Caco-2 (cell line): ENCODE data around the gene PCBD2. TPM values are rescaled to one million over a fixed set of nuclear protein-coding genes. Genes with fewer than 3 reads are reported as not detected.

ENCODE experiments used
- BruUV-seq: library from RNA; stranded (reverse); fragments of 400-500 nt; replicated peaks from 2 replicates; lab custom pipeline; 2021; lab: Mats Ljungman, UMichigan
- CTCF ChIA-PET: fragments of 300-600 bp; sonication (Branson Sonifier 250); formaldehyde crosslinking; loops from one replicate; lab custom pipeline; 2022; ENCODE audit warnings: antibody characterized with exemption; lab: Charles Lee
- POLR2A ChIA-PET: fragments of 300-600 bp; sonication (Branson Sonifier 250); formaldehyde crosslinking; loops from one replicate; lab custom pipeline; 2022; ENCODE audit warnings: antibody characterized with exemption; lab: Charles Lee
- DNase-seq, 2 experiments: peaks; one replicate each; pipeline versions ENCODE4 v3.0.0 to v3.0.0-alpha.2; 2020 to 2022
- H3K27me3 ChIP-seq: replicated peaks from 2 replicates; pipeline ENCODE4 v1.6.0; 2011; ENCODE audit warnings: low read length; ENCODE audit not compliant: control insufficient read depth, insufficient read depth
- H3K36me3 ChIP-seq: 2 replicates; pipeline ENCODE4 v1.5.1; 2011; ENCODE audit warnings: low read length; ENCODE audit not compliant: control insufficient read depth, insufficient read depth
- H3K4me1 ChIP-seq: fragments of 250-450 bp; sonication (Bioruptor Pico); 2 replicates; pipeline ENCODE4 v1.5.1; 2020; ENCODE audit warnings: mild to moderate bottlenecking
- H3K4me3 ChIP-seq: 2 replicates; pipeline ENCODE4 v1.5.1; 2011; ENCODE audit warnings: low read depth, mild to moderate bottlenecking, control low read depth, low read length
- H3K9me3 ChIP-seq: fragments of 250-450 bp; sonication (Bioruptor Pico); 2 replicates; pipeline ENCODE4 v1.5.1; 2020; ENCODE audit warnings: mild to moderate bottlenecking, moderate library complexity
- H3K27ac Mint-ChIP-seq: one replicate; pipeline ENCODE4 v1.8.0; 2022; ENCODE audit warnings: mixed read lengths; ENCODE audit not compliant: unreplicated experiment
- H3K27me3 Mint-ChIP-seq: one replicate; pipeline ENCODE4 v1.8.0; 2022; ENCODE audit warnings: mixed read lengths; ENCODE audit not compliant: insufficient read depth, unreplicated experiment
- H3K36me3 Mint-ChIP-seq: one replicate; pipeline ENCODE4 v1.8.0; 2022; ENCODE audit warnings: mild to moderate bottlenecking, mixed read lengths; ENCODE audit not compliant: insufficient read depth, unreplicated experiment
- H3K4me1 Mint-ChIP-seq: one replicate; pipeline ENCODE4 v1.8.0; 2022; ENCODE audit warnings: low read depth, mixed read lengths; ENCODE audit not compliant: unreplicated experiment
- H3K4me3 Mint-ChIP-seq: one replicate; pipeline ENCODE4 v1.8.0; 2022; ENCODE audit warnings: mild to moderate bottlenecking, moderate library complexity, mixed read lengths; ENCODE audit not compliant: unreplicated experiment
- H3K9me3 Mint-ChIP-seq: one replicate; pipeline ENCODE4 v1.8.0; 2022; ENCODE audit warnings: mixed read lengths; ENCODE audit not compliant: unreplicated experiment
- CTCF ChIP-seq, 2 experiments: fragments of 200-600 bp in 1 of 2; IDR thresholded peaks; 1 replicate in 1 of 2; 2 replicates in 1 of 2; pipeline versions ENCODE4 v1.5.1 to v1.8.0; 2011 to 2022; ENCODE audit warnings: antibody characterized with exemption in 1 of 2, control low read depth in 1 of 2, inconsistent platforms in 1 of 2, low read depth in 1 of 2, low read length in 1 of 2, mild to moderate bottlenecking in 1 of 2, moderate library complexity in 1 of 2; ENCODE audit not compliant: insufficient read depth in 1 of 2, severe bottlenecking in 1 of 2, unreplicated experiment in 1 of 2
- intact Hi-C: fragments of 100-400 bp; cut with micrococcal nuclease; formaldehyde crosslinking; loops from one replicate; pipeline ENCODE4 v1.10.0; 2022; ENCODE audit not compliant: unreplicated experiment
- microRNA-seq: library from miRNA; unstranded; fragments of <30 nt; microRNA quantifications from one replicate; pipeline ENCODE4 v1.2.0, GENCODE V29; 2022
- total RNA-seq: library from RNA; stranded (reverse); gene quantifications from 2 replicates; pipeline ENCODE4 v1.2.3, GENCODE V29; 2022

The PCBD2 gene
- total RNA-seq, 1 experiment from 2014 or later = 24.2 TPM

- no peaks in the 10 kb centered on the region for H3K9me3 ChIP-seq
- no peak for TF ChIP-seq CTCF (IDR thresholded peaks at IDR 0.05; ENCODE audit: insufficient read depth in 1 of 2, low read depth in 1 of 2, low read length in 1 of 2, severe bottlenecking in 1 of 2, unreplicated experiment in 1 of 2)
- H3K4me1 Mint-ChIP-seq = peaks cover 14% of the 10 kb centered on the region
- no peak overlapping the region for H3K27ac Mint-ChIP-seq
- H3K4me3 ChIP-seq = no peak overlapping the region
- no peak overlapping the region for H3K4me3 Mint-ChIP-seq
- H3K36me3 ChIP-seq = no peaks in the 10 kb centered on the region; the same call in 1 of the 2 replicates
- H3K27me3 Mint-ChIP-seq = no peaks in the 10 kb centered on the region
- POLR2A ChIA-PET = no interaction called here
- CTCF ChIA-PET = interaction anchor here (0.9 to 1.4 kb wide), 2 partner anchors 180 to 193 kb away, joined by 3 to 4 read pairs; no protein-coding TSS in a partner anchor
- intact Hi-C loops = loop anchor here (1.0 to 5.0 kb wide), 2 partner anchors 180 to 321 kb away; no protein-coding TSS in a partner anchor
- DNase-seq = no peak
- peaks cover 4% of the 10 kb centered on the region; the same call in 1 of the 2 replicates for H3K4me1 ChIP-seq
- no peaks in the 10 kb centered on the region for H3K27me3 ChIP-seq
- peaks cover 5% of the 10 kb centered on the region for H3K36me3 Mint-ChIP-seq
- no TSS peak for BruUV-seq
- no peaks in the 10 kb centered on the region for H3K9me3 Mint-ChIP-seq
Observed at GRCh38 chr5:135011355-135012032, 106.6 kb downstream of the PCBD2 start.

- intact Hi-C loops = loop anchor here (5.0 kb wide), 1 partner anchor 320 kb away; no protein-coding TSS in a partner anchor
- peaks cover 5% of the 10 kb centered on the region for H3K36me3 Mint-ChIP-seq
- H3K4me3 ChIP-seq = no peak overlapping the region
Observed at GRCh38 chr5:135012033-135012588, 107.2 kb downstream of the PCBD2 start.

More at GRCh38 chr5:135012033-135012588, 107.2 kb downstream of the PCBD2 start:
- Mint-ChIP-seq H3K9me3 (no peaks in the 10 kb centered on the region), H3K27ac (no peak overlapping the region), H3K27me3 (no peaks in the 10 kb centered on the region), H3K4me1 (peaks cover 14% of the 10 kb centered on the region), H3K4me3 (no peak overlapping the region)
- DNase-seq = no peak
- peaks cover 4% of the 10 kb centered on the region; the same call in 1 of the 2 replicates for H3K4me1 ChIP-seq
- TF ChIP-seq CTCF (IDR thresholded peaks at IDR 0.05; ENCODE audit: insufficient read depth in 1 of 2, low read depth in 1 of 2, low read length in 1 of 2, severe bottlenecking in 1 of 2, unreplicated experiment in 1 of 2) = no peak
- H3K36me3 ChIP-seq = no peaks in the 10 kb centered on the region; the same call in 1 of the 2 replicates
- POLR2A ChIA-PET = no interaction called here
- H3K9me3 ChIP-seq = no peaks in the 10 kb centered on the region
- no TSS peak for BruUV-seq
- CTCF ChIA-PET = no interaction called here
- no peaks in the 10 kb centered on the region for H3K27me3 ChIP-seq

Small RNAs within 50 kb of the gene (microRNA-seq; reads per million reads assigned to microRNA genes)
- not detected for gene MIR4461

Other genes starting within 250 kb of the PCBD2 start
- gene CAMLG, start 166.6 kb upstream of the PCBD2 start, total RNA-seq = 26.6 and 30.9 TPM in 2 replicates
- gene DDX46, start 146.4 kb upstream of the PCBD2 start, total RNA-seq = 96.1 and 116 TPM in 2 replicates
- 41.2 and 48.7 TPM in 2 replicates for gene C5orf24, start 59.2 kb upstream of the PCBD2 start, total RNA-seq
- gene TXNDC15, start 30.8 kb upstream of the PCBD2 start, total RNA-seq = 31.4 and 39.6 TPM in 2 replicates
- 0.46 and 0.61 TPM in 2 replicates for gene CATSPER3, start 62.8 kb downstream of the PCBD2 start, total RNA-seq
- gene PITX1, start 129.1 kb downstream of the PCBD2 start, total RNA-seq = 114 and 117 TPM in 2 replicates